ENCODE measurements around the gene RAD21L1. TPM values are rescaled to one million over a fixed set of nuclear protein-coding genes. Genes with fewer than 3 reads are reported as not detected.
"Not testable (repeated sequence)": the region's sequence is repeated elsewhere in the genome, so short reads cannot be mapped to it uniquely, and the experiment has no call there.

RAD21L1 gene
- polyA plus RNA-seq, 10 donors = 0.10 to 0.13 (median 0.11) TPM; not detected in 7

- no peak for DNase-seq
Observed at GRCh38 chr20:1199212-1199873, 26.5 kb upstream of the RAD21L1 start.

GRCh38 chr20:1199964-1200363, 25.9 kb upstream of the RAD21L1 start:
- DNase-seq = no peak

- no peak for DNase-seq
Observed at GRCh38 chr20:1202762-1203504, 22.9 kb upstream of the RAD21L1 start, which contains the start of gene C20orf202. C20orf202 (plus strand) TSS chr20:1203454; CDS start chr20:1203586, 132 bp downstream.

GRCh38 chr20:1203630-1204029, 22.2 kb upstream of the RAD21L1 start:
- no peak for DNase-seq

- no peak for DNase-seq
Observed at GRCh38 chr20:1204113-1204512, 21.7 kb upstream of the RAD21L1 start.

GRCh38 chr20:1204576-1204975, 21.3 kb upstream of the RAD21L1 start:
- DNase-seq = no peak

- no peak for DNase-seq
Observed at GRCh38 chr20:1205802-1206201, 20.0 kb upstream of the RAD21L1 start.

- no peak for DNase-seq
Observed at GRCh38 chr20:1206366-1207148, 19.3 kb upstream of the RAD21L1 start.

- no peak for DNase-seq
Observed at GRCh38 chr20:1207293-1207878, 18.5 kb upstream of the RAD21L1 start.

- no peak for DNase-seq
Observed at GRCh38 chr20:1209447-1210387, 16.1 kb upstream of the RAD21L1 start.

- no peak for DNase-seq
Observed at GRCh38 chr20:1210501-1210900, 15.3 kb upstream of the RAD21L1 start.

GRCh38 chr20:1212023-1212422, 13.8 kb upstream of the RAD21L1 start:
- DNase-seq = no peak

GRCh38 chr20:1212607-1213396, 13.0 kb upstream of the RAD21L1 start:
- DNase-seq = peak; percentile 34 to 73 (median 64)

GRCh38 chr20:1214838-1215261, 11.0 kb upstream of the RAD21L1 start:
- DNase-seq = no peak

GRCh38 chr20:1215386-1216170, 10.3 kb upstream of the RAD21L1 start:
- no peak for DNase-seq

- not testable (repeated sequence) for DNase-seq
Observed at GRCh38 chr20:1216527-1217427, 9.1 kb upstream of the RAD21L1 start.

- not testable (repeated sequence) for DNase-seq
Observed at GRCh38 chr20:1222750-1223149, 3.1 kb upstream of the RAD21L1 start.

Measured in muscle of back (tissue), 11 donors.